Activated CD8-positive, alpha-beta memory T cell treated with anti-CD3 and anti-CD28 coated beads for 4 hours (primary cell): ENCODE data around the gene LRRC8E.
A peak's percentile ranks its signal among the peaks of the same experiment; 100 is the strongest.
"Not testable (repeated sequence)": the region's sequence is repeated elsewhere in the genome, so short reads cannot be mapped to it uniquely, and the experiment has no call there.

Source experiments
- DNase-seq, 2 donors: peaks; one replicate each; pipeline ENCODE4 v3.0.0-alpha.2; 2020; ENCODE audit warnings: low read depth in 2 of 2

Gene LRRC8E

DNA sequence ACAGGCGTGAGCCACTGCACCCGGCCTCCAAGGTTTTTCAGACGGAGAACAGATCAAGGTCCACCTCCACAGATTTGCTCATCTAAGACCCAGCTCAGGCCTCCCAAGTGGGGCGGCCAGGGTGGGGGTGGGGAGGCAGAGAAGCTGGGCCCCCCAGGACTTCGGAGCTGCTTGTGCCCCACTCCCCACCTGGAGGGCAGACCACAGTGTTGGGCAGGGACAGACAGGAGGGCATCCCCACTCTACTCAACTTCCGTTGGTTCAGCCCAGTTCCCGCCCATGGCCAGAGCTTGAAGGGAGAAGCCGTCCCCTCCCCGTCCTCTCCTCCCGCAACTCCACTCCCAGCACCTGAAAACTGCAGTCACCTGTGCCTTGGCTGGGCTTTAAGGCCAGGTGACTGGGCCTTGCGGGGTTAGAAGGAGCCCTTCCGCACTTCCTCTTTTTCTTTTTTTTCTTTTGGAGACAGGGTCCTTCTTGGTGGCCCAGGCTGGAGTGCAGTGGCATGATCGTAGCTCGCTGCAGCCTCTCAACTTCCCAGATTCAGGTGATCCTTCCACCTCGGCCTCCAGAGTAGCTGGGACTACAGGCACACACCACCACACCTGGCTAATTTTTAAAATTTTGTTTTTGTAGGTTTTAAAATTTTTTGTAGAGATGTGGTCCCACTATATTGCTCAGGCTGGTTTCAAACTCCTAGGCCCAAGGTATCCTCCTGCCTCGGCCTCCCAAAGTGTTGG lies 734 bp upstream of the LRRC8E start:
- DNase-seq: no peak

DNA sequence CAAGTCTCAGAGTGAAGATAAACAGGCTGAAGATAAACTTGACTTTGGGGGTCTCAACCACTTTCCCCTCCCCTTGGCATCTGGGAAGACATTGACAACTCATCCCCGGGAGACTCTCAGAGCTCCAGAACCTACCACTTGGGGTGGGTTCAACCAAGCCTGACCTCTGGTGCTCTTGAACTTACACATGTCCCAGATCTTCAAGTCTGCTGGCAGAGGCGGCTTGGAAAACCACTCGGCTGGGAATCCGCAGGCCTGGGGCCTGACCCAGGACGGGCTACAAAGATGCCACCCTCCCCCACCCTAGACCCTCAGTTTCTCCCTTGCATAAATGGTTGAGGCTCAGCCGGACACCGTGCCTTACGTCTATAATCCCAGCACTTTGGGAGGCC lies 512 bp downstream of the LRRC8E start:
- no peak for DNase-seq

DNA sequence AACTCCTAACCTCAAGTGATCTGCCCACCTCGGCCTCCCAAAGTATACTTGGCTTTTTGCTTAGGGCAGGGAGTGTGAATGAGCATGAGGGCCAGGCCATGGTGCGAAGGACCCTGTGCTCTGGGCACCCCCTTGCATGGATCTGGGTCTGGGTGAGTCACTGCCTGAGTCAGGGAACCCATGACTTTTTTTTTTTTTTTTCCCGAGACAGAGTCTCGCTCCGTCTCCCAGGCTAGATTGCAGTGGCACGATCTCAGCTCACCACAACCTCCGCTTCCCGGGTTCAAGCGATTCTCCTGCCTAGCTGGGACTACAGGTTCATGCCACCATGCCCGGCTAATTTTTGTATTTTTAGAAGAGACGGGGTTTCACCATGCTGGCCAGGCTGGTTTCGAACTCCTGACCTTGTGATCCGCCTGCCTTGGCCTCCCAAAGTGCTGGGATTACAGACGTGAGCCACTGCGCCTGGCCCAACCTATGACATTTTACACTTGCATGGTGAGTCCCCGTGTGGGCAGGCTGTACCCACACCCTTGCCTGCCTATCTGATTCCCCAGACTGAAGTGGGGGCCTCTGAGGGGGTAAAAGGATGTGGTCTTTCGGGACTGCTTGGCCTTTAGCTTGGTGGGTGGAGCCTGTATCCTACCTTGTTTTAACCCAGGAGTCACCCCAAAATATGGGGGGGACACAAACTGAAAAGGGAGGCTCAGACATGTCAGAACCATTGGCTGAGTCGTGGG lies 5.2 kb downstream of the LRRC8E start:
- not testable (repeated sequence) for DNase-seq

DNA sequence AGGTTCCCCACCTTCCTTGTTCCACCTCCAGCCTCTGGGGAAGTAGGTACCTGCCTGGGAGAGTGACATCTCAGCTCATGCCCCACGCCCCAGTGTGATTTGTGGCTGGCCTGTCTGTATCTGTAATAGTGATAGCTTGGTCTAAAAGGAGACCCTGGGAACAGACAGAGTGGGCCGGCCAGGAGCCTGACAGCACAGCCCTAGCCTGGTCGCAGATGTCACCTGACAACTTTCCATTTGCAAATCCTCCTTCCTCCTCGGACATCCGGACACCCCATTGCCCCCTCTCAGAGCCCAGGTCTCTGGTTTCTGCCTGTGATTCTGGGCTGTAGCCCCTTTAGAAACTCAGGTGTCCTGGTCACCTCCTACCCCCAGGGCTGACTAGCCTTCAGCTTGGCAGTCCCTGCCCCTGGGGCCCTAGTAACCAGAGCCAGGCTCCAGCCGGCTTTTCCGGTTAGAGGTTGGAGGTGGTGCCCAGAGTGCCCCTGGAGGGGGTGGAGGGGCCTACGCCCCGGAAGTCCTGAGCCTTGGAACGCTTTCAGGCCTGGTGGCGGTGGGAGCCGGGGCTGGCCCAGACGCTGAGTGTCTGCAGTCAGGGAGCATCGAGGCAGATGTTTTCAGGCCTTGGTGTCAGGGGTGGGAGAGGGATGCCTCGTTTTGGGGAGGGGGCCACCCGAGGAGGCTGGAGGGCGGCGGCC lies 6.5 kb downstream of the LRRC8E start:
- no peak for DNase-seq

DNA sequence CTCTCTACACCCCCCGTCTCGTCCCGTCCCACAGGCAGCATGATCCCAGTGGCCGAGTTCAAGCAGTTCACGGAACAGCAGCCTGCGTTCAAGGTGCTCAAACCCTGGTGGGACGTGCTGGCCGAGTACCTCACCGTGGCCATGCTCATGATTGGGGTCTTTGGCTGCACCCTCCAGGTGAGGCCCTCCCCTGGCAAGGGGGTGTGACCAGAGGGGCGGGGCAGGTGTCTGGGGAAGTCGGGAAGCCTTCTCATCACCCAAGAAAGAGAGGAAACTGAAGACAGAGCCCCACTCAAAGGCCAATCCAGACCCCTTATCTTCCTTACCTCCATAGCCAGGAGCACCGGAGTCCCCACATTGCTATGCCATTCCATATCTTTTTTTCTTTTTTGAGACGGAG lies 7.3 kb downstream of the LRRC8E start:
- no peak for DNase-seq

DNA sequence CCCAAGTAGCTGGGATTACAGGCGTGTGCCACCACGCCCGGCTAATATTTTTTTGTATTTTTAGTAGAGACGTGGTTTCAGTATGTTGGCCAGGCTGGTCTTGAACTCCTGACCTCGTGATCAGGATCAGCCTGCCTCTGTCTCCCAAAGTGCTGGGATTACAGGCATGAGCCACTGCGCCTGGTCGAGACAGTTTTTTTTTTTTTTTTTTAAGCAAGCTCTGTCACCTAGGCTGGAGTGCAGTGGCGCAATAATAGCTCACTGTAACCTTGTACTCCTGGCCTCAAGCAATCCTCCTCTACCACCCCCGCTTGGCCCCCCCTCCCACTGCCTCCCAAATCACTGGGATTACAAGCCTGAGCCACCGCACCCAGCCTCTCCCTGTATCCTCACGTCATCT lies 9.0 kb downstream of the LRRC8E start:
- no peak for DNase-seq

DNA sequence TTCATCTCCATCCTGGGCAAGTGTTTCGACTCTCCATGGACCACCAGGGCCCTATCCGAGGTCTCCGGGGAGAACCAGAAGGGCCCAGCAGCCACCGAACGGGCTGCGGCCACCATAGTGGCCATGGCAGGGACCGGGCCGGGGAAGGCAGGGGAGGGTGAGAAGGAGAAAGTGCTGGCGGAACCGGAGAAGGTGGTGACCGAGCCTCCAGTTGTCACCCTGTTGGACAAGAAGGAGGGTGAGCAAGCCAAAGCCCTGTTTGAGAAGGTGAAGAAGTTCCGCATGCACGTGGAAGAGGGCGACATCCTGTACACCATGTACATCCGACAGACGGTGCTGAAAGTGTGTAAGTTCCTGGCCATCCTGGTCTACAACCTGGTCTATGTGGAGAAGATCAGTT lies 10.7 kb downstream of the LRRC8E start:
- DNase-seq: no peak

DNA sequence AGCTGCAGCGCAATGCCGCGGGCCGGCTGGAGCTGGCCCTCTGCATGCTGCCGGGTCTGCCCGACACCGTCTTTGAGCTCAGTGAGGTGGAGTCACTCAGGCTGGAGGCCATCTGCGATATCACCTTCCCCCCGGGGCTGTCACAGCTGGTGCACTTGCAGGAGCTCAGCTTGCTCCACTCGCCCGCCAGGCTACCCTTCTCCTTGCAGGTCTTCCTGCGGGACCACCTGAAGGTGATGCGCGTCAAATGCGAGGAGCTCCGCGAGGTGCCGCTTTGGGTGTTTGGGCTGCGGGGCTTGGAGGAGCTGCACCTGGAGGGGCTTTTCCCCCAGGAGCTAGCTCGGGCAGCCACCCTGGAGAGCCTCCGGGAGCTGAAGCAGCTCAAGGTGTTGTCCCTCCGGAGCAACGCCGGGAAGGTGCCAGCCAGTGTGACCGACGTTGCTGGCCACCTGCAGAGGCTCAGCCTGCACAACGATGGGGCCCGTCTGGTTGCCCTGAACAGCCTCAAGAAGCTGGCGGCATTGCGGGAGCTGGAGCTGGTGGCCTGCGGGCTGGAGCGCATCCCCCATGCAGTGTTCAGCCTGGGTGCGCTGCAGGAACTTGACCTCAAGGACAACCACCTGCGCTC lies 11.6 kb downstream of the LRRC8E start:
- DNase-seq: no peak

DNA sequence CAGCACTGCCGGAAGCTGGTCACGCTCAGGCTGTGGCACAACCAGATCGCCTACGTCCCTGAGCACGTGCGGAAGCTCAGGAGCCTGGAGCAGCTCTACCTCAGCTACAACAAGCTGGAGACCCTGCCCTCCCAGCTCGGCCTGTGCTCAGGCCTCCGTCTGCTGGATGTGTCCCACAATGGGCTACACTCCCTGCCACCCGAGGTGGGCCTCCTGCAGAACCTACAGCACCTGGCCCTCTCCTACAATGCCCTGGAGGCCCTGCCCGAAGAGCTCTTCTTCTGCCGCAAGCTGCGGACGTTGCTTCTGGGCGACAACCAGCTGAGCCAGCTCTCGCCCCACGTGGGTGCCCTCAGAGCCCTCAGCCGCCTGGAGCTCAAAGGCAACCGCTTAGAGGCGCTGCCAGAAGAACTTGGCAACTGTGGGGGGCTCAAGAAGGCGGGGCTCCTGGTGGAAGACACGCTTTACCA lies 12.1 kb downstream of the LRRC8E start:
- DNase-seq: no peak

DNA sequence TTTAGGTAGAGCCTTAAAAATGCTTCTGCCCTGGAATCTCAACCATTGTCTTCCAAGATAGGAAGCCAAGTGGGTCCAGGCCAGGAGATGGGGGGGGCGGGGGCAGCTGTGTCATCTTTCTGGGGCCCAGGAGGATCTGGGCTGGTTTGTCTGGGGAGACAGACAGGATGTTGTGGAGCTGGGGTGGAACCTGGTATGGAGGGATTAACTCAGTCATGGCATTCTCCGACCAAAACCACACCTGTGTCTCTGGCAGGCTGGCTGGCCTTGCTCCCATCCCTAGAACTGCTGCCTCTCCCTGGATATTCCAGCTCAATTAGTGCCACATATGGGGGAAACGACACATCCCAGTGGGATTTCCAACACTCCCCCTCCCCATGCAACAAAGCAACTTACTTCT lies 12.6 kb downstream of the LRRC8E start:
- DNase-seq: no peak

DNA sequence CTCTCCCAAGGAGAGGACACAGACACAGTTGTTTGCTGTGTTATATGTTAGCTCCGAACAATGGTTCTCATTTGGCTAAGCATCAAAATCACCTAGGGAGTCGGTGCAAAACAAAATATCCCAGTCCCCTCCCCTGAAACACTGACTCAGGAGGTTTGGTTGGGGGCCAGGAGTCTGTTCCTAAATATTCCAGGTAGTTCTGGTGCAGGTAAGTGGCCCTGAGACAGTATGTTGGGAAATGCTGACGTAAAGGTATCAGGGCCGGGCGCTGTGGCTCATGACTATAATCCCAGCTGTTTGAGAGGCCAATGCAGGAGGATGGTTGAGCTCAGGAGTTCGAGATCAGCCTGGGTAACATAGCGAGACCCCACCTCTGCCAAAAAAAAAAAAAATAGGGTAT lies 13.0 kb downstream of the LRRC8E start:
- DNase-seq: no peak

DNA sequence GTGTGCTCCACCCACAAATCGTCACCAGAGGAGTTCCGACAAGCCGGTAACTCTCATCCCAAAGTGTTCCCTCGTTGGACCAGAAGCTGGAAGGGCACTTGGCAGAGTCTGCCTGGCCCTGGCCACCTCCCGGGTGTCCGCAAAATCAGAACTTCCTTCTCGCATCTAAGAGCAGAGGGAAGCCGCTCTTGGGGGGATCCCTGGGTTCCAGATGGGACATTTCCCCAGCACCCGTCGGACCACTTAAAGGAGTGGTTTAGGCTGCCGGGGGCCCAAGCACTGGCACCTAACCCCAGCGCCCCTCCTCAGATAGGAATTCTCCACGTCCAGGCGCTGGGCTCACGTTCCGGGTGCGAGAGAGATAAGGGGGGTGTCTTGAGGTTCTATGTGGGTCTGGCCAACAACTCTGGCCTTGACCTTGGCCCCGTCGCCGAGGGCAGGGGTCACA lies 14.5 kb downstream of the LRRC8E start:
- DNase-seq: no peak

DNA sequence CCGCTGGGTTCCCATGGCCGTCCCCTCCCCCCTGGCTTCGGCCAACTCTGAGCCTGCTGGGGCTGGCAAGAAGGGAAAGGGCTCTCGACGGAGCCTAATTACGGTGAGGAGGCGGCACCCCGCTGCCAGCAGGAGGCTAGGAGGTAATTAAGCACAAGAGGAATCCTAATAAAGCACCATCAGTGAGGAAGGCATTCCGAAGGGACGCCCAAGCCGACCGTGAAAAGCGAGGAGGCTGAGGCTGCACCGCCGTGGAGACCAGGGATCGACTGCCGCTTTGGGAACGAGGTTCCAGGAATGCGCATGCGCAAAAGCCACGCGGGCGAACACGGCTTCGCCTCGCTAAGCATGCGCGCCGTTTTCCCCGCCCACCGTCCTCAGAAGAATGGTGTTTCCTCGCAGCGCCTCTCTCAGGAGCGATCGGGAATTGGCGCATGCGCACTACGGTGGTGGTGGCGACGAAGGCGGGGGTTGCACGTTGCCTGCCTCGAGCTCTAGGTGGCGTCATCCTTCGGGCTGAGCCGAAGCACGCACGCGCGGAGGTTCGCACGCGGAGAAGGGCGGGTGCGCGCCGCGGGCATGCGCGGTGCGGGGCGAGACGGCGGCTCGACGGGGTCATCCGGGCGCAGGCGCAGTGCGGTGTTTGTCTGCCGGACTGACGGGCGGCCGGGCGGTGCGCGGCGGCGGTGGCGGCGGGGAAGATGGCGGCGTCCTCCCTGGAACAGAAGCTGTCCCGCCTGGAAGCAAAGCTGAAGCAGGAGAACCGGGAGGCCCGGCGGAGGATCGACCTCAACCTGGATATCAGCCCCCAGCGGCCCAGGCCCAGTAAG lies 15.1 kb downstream of the LRRC8E start, which contains the start of gene MAP2K7:
Gene MAP2K7, plus strand, starts transcription at position 634 of the 830 bp plus-strand sequence. Its CDS starts 68 bp downstream, at position 702.
- peak; percentile 100 for DNase-seq

DNA sequence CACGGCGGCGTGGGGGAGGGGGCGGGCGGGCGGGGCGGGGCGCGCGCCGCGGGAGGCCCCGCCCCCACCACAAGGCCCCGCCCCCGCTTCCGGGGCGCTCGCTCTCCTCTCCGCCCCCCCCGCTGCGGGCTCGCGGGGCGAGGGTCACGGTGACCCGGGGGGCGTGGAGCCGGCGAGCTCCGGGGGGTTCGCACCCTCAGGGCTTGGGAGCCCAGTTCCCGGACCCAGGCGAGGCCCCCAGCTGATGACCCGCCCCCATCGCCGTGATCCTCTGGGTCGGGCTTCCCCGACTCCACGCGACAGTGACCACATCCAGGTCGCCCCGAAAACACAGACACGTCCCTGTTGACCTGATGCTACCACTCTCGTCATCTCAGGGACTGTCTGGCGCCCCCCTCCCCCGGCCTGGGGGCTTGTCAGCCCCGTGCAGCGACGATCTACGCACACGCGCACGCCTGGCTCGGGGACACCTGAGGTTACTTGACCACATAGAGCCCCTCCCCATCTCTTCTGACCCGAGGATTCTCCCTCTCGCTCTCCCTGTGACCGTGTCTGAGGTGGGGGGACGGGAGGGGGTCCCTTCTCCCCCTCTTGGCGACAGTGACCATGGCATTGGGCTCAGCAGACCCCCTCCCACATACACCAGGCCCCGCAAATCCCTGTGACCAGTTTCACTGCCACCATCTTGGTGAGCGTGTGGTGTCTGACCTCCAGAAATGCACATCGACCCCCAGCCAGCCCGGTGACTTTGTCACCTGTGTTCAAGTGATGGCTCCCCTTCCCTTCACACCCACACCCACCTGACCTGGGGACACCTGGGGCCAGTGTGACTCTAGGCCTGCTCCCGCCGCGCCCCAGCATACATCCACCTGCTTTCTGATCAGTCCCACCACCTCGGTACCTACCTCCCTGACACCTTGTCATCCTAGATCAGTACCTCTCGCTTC lies 16.0 kb downstream of the LRRC8E start:
- peak; percentile 39 to 41 for DNase-seq

DNA sequence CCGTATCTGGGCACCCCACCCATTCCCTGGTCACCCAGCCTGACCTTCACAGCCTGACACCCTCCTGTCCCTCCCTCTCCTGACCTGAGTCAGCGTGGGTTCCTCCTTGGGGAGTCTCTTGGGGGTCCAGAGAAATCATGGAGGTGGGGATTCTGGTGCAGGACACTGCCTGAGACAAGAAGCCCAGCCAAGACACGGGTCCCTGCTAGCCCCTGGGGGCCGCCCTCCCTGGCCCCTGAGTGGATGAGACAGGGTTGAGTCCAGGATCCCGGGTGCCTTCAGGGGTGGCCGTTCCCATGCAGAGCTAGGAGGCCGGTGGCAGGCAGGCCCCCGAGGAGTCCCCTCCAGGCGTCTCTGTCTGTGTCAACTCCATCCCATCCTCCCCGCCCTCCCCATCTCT lies 17.0 kb downstream of the LRRC8E start:
- DNase-seq: no peak

DNA sequence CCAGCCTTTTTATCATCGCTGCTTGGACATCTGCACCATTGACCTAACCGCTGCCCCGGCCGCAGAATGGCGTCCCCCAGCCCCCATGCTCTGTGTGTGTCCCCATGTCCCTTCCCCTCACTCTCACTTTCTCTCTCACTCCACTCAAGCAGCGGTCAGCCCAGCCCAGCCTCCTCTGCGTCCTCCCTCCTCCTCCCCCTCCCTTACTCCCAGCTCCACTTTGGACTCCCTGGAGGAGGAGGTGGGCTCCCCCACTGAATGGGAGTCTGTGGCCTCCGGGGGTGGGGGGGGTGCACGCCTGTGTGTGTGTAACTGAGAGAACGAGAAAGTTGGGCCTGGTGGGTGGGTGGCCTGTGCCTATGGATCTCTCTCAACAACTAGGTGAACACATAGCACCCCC lies 17.5 kb downstream of the LRRC8E start:
- DNase-seq: no peak

DNA sequence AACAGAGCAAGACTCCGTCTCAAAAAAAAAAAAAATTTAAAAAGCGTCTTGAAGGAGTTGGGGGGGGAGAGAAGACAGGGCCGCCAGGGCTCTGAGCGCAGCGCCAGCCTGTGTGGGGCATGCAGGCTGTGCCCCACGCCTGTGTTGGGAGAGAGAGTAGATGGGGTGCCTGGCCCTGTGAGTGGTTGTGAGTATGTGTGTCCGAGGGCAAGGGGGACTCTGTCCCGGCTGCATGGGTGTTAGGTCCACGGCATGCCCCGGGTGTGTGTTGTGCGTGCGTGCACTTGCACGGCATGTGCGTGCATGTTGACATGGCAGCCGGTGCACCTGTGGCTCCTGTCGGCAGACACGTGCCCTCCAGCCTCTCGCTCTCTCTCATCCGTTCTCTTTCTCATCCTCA lies 18.8 kb downstream of the LRRC8E start:
- DNase-seq: no peak

DNA sequence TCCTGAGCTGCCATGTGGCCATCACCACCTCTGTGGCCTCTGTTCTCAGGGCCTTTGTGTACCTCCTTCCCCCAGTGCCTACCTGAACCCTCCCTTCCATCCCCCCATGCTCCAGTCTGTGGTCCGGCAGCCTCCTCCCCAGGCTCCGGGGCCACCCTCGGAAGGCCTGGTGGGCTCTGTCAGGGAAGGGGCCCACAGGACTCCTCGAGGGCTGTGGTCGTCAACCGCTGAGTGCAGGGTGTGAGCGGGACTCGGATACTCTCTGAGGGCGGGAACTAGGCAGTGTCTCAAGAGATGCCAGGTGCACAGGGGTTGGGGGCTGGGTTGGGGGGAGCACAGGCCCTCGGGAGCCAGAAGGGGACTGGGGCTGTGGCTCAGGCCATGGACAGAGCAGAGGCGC lies 19.2 kb downstream of the LRRC8E start:
- DNase-seq: no peak

DNA sequence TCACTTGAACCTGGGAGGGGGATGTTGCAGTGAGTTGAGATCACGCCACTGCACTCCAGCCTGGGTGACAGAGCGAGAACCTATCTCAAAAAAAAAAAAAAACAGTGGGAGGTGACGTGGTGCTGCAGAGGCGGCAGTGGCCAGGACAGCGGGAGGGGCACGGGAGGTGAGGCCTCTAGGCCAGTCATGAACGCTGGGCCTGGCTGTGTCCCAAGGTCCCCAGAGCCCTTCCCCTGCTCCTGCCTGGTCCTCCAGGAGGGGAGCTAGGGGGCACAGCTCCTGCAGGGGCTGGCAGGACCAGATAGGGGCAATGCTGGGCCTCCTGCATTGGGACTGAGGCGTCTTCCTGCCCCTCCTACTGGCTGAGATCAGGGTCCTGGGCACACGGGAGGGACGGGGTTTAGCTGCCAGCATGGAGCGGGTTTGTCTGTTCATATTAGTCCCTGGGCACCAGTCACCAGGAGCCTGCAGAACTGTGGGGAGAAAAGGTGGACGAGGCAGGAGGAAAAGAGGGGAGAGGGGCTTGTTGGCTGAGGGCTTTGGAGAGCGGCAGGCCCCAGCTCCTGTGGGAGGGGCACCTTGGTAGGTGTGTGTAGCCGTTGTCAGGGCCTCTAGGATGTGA lies 19.9 kb downstream of the LRRC8E start:
- DNase-seq: no peak
